Cortex of kidney (tissue), 1 donor: ENCODE measurements around the gene MAP3K9.
"Not testable (repeated sequence)": the region's sequence is repeated elsewhere in the genome, so short reads cannot be mapped to it uniquely, and the experiment has no call there.

Experiments
- DNase-seq: peaks from one replicate; lab custom pipeline; 2025; lab: John Stamatoyannopoulos, UW

MAP3K9 gene

DNA sequence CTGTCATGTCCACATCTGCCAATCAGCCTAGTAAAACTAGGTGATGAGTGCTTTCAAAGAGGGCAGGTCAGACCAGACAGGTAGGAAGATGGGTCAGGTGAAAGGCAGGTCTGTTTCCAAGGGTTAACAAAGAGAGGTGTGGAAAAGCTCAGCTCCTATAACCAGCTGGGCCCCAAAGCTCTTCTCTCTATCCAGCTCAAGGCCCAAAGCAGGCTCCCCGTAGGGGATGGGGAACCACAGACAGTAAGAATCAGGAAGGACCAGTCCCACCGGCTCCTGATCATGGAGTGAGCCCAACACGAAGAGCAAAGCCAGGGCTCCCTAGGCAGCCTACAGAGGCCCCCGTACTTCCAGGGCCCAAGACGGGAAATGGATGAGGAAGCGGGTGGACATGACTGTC lies 84.4 kb downstream of the MAP3K9 start:
- no peak for DNase-seq

DNA sequence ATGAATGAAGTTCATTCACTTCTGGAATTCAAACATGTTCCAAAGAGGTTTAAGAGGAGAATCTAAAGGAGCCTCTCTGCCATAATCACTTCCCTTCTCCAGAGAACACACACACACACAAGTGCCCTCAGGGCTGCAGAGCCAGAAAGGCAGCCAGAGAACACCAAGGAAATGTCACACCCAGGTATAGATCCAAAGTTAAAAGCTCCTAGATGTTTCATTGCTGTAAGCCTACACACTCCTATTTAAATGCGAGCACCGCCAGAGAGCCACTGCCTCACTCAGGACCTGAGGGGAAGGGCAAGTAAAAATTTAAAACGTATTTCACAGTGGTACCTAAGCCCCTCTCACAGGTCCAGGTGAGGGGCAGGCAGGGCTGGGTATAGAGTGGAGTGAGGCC lies 85.2 kb downstream of the MAP3K9 start:
- DNase-seq: no peak

DNA sequence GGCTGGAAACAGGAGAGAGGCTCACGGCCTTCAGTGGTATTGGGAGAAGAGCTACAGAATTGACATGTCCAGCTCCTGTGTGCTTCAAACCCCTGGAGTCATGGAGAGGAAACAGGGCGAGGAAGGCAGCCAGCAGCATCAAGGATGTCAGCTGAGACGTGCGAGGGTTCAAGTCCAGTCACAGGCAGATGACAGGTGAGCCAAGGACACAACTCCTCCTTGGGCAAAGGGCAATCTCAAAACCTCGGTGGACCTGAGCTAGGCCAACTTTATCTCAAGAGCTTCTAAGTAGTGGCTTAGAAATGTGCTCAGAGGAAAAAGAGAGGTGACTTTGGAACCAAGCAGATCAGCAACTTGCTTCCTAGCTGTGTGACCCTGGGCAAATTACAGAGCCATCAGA lies 86.0 kb downstream of the MAP3K9 start:
- DNase-seq: no peak

DNA sequence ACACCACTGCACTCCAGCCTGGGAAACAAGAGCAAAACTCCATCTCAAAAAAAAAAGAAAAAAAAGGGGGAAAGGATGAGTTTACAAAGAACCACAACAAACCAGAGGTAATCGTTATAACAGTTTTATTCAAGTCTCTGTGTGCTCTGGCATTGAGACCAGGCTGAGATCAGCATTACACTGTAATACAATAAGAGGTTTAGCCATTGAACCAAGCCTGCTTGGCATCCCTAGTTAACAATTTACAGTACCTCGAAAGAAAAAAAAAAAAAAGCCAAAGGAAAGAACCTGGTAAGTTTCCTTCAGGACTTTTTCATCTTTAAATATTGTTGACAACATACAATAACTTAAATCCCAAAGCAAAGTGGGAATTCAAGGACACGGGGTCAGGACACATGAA lies 86.9 kb downstream of the MAP3K9 start:
- DNase-seq: no peak

DNA sequence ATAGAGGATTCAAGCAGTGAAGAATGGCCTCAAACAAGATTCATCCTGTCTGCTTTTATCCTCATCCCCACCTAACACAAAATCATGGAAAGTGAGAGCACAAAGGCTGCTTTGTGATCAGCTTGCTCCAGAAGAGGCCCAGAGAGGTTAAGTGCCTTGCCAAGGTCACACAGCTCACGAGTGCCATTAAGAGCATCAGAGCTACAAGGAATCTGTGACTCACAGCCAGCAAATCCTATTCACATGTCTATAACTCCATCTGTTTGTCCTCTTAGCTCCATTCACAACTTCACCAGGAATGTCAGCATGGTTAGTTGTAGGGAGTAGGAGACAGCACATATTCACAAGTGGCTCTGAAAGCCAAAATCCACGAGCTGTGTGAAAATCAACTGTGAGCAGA lies 87.8 kb downstream of the MAP3K9 start:
- no peak for DNase-seq

DNA sequence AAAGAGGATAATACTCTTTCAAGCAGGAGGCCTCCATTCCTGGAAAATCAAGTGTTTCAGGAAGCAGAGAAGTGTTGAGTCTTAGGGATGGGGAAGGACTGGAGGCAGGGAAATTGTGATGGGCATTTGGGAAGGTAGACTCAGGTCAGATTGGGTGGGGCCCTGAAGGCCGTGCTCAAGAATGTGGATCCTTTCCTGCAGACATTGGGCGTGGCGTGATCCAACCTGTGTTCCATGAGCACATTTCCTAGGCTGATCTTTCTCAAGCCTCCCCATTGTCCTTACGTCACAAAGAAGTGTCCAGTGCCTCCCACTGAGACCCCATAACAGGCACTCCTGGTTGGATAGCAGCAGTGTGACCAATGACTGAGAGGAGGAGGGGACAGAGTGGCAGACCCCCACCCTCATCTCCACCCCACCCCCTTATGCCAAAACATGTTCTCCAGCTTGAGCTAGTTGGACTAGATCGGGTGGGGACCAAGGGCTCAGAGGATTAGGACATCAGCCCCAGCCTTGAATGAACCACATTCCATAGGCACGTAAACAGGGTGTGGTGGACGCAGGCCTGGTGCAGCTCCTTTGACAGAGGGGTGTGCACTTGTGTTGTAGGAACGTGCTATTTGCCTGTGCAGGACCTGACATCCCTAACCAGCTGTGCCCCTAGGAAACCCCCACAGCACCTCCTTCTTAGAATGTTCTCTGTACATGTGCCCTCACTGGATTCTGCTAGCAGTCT lies 90.8 kb downstream of the MAP3K9 start:
- DNase-seq: no peak

DNA sequence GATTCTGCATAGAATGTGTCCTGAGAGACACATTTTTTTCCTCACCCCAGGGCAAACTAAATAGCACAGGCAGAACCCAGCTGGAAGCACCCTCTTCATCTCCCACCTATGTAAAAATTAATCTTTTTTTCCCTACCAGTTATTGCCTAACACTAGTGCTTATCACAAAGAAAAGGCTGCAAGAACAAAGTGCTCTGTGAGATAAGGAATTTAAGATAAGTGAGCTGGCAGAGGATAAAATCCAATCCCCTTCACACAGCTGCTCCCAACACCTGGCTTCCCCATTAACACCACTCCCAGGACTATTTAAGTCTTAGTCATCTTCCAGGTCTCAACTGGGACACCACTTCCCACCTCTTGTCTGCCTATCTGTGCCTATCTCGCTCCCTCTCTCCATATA lies 92.4 kb downstream of the MAP3K9 start:
- no peak for DNase-seq

DNA sequence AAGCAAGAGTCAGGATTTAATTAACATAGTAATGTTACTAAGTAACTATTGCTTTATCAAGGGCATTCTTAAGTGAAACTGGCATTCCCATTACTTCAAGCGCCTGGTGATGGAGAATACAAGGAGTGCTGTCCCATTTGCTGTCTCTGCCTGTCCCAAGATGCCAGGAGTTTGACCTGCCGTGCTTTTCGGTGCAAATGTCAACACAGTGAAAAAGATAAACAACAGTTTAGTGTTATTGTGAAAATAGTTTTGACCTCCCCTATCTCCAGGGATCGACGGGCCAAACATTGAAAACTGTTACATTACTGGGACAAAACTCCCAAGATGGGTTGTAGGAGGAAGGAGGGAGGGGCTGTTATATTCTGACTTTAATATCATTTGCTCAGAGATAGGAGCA lies 92.8 kb downstream of the MAP3K9 start:
- DNase-seq: no peak

DNA sequence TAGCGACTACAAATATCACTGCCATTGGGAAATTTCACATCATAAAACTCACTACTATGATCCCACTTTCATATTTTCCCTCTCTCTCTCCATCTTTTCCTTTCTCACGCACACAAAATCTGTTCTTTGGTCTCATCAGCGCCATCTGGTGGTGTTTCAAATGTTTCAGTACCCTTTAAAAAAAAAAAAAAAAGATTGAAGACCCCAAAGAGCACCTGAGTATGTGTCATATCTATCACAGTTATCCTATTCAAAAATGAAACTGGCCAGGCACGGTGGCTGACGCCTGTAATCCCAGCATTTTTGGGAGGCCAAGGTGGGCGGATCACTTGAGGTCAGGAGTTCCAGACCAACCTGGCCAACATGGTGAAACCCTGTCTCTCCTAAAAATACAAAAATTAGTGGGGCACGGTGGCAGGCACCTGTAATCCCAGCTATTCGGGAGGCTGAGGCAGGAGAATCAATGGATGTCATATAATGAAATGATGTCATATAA lies 95.2 kb downstream of the MAP3K9 start:
- DNase-seq: no peak

DNA sequence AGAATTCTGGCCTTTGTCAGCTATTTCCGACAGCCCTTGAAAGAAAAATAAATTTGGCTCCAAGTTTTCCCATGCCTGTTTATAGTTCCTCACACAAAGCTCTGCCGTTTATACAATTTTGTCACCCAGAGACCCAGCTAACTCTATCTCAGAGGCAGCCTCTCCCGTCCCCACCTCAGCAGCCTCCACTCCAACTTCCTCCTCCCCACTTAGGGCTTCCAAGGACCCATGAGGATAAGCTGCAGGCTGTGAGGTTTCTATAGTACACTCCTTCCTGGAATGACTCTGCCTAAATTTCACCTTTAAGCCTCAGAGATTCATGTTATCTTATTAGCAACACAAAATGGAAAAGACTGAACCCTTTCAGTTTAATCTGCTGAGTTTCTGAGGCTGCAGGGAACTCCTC lies 95.8 kb downstream of the MAP3K9 start:
- DNase-seq: no peak

DNA sequence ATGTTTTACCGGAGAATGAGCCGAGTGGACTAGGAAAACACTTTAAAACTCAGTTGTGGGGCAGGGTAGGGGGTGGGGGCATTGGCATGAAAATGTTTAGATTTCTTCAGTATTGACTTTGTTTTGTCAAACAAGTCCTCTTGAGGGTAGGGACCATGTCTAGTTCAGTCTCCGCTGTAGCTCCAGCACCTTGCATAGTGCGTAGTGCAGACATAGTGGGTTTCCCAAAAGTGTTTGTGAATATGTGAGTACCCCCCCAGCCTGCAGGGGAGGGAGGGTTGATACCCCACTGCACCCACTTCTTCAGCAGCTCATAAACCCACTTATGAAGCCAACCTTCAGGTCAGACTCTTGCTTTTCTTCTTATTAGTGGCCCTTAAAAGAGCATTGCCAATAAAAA lies 96.2 kb downstream of the MAP3K9 start:
- no peak for DNase-seq

DNA sequence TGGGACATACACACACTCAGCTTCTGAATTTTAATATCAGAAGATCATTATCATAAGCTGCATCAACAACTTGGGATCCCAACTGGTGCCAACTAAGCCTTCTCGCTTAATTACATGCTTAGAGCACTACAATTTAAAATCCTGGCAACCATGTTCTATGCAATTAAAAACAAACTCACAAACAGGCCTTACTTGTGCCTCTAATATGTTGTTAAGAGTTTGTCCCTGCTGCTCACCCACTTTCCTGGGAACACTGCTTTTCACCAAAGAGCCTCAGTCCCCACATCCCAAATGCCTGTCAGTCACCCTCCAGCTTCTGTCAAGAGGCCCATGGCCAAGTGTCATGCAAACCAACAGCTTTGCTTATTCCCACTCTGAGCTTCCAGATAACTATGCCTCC lies 97.9 kb downstream of the MAP3K9 start:
- DNase-seq: no peak

DNA sequence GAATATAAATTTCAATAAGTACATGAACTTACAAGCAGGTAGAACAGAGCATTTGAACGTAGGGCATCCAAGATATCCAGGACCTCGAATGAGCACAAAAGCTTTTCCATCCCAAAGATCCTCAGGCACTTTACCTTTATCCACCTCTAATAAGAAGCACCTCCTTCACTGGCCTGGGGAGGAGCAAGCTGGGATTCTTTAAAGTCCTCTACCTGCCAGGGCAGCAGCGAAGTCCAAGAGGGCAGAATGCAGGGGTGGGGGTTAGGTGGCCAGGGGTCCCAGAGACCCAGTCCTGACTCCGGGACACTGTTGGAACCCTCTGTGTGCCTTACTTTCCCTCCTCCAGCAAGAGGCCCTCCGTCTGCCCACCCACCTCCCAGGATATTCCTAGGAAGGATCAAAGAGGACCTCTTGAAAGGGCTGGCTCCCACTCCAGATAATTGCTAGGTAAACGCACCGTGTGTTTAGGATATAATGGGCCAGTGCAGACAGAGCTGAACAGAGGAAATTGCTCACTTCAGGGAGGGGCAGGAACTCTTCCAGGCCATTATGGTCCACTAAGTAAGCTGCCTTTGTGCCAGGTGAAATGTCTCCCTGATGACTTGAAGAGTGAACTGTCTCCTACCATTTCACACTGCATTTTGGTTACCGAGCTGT lies 99.5 kb downstream of the MAP3K9 start:
- no peak for DNase-seq

DNA sequence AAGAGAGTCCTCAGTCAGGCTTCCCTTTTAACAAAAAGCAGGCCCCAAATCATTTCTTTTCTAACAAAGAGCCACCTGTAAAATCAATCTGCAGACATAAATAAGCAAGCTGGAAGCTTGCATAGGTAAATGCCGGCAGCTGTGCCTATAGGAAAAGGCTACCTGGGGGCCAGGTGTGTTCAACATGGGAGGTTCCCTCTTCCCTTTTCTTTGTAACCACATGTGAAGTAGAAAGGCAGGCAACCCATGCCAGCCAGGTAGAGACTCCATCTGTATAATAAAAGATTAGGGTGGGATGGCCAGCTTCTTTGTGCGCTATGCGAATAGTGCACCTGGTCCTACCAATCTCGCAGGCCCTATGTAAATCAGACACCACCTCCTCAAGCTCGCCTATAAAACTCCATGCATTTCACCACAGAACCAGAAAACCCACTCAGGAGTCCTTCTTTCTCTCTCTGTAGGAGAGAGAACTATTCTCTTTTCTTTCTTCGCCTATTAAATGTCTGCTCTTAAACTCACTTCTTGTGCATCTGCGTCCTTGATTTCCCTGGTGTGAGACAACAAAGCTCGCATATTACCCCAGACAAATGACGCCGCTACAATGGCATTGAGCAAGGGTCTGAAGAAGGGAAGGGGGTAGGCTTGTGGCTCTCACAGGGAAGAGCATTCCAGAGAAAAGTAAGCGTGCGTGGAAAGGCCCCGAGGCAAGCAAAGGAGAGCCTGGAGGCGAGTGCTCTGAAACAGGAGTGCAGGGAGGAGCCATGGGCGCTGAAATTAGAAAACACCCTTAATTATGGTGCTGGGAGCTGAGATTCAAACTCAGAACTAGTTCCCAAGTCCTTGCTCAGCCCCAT lies 100.4 kb downstream of the MAP3K9 start:
- DNase-seq: no peak

DNA sequence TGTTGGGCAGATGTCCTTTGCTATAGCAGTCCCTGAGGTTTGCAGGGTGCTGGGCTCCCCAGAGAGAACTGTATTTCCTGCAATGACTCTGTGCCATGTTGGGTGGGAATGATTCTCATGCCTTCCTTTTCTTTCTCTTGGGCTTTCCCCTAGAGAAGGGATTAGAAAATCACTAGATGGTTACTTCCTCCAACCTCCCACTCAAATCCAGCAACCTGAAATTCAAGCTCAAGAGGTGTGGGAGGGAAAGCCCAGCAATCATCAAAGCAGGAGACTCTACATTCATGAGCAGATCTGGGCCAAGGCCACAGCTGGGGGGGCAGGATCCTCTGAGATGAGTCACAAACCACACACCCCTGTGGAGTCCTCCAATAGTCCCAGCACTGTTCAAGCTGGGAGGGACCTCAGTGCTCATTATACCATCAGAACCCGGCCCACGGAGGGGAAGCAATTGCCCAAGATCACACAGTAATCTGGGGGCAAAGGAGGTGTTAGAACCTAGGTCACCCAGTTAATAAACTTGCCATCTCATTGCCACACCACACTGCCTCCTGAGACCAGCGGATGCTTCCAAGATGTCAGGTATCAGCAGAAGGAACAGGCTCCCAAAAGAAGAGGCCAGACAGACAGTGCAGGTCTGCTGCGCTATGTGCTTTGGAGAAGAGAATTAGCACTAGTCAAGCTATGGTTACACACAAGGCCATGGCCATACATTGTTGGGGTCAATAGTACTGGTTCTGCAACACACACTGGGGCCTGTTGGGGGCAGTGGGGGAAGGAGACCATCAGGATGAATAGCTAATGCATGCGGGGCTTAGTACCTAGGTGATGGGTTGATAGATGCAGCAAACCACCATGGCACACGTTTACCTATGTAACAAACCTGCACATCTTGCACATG lies 101.9 kb downstream of the MAP3K9 start:
- DNase-seq: no peak

DNA sequence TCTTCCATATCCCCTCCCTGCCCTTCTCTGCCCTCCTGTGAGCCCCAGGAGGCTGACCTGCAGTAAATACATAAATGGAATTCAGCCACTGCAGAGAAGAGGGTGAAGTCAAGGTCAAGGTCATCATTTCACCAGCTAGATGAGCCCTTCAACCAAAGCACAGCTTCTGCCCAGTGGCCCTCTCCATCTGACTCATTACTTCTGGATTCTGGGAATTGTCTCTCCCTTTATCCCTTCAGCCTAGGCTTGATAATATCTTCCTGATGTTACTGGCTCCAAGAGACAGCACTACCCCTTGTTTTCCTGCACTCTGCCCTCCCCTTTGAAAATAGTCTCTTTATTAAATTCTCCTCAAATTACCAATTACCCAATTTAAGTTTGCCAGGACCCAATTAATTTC lies 103.1 kb downstream of the MAP3K9 start:
- no peak for DNase-seq

DNA sequence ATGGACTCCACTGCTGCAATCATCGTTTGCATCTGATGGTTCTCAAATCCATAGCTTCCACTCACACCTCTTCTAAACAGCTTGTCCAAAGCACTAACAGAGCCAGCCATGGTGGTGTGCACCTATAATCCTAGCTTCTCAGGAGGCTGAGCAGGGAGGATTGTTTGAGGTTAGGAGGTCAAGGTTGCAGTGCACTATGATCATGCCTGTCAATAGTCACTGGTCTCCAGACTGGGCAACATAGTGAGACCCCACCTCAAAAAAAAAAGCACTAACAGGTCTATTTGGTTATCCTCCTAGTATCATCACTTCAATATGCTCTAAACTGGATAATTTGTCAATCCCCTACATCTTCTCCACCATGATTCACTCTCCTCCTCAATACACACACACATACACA lies 104.4 kb downstream of the MAP3K9 start:
- DNase-seq: no peak

DNA sequence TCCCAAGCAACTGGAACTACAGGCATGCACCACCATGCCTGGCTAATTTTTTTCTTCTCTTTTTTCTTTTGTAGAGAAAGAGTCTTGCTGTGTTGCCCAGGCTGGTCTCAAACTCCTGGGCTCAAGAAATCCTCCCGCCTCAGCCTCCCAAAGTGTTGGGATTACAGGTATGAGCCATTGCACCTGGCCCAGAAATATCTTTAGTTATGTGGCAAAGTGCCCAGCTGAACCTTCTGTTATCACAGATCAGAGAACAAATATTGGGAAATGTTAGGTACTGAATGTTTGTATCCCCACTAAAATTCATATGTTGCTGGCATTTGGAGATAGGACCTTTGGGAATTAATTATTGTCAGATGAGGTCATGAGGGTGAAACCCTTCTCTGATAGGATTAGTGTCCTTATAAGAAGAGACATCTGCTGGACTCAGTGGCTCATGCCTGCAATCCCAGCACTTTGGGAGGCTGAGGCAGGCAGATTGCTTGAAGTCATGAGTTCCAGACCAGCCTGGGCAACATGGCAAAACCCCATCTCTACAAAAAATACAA lies 105.6 kb downstream of the MAP3K9 start:
- DNase-seq: not testable (repeated sequence)

DNA sequence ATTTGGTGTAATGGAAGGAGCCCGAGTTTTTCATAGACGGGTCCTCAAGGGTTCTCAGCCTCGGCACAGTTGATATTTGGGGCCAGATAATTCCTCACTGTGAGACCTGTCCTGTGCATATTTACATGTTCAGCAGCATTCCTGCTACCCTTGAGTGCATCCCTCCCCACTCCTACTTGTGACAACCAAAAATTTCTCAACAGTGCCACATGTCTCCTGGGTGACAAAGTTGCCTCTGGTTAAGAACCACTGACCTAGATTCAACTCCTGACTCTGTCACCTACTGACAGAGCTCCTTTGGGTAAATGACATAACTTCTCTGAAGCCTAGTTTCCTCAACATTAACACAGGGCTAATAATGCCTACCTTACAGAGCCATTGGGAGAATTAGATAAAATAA lies 107.2 kb downstream of the MAP3K9 start:
- no peak for DNase-seq

DNA sequence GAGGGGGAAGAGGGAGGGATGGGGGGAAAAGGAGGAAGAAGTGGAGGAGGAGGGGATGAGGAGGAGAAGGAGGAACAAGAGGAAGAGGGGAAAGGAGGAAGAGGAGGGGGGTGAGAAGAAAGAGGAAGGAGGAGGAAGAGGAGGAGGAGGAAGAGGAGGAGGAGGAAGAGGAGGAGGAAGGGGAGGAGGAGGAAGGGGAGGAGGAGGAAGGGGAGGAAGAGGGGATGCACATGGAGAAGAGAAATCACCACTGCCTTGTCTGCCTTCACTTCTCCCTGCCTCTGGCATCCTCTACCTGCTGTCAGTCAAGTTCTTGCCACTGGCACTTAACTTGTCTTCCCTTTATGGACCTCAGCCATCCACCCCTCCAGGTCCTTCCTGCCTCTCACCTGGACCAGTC lies 107.7 kb downstream of the MAP3K9 start:
- no peak for DNase-seq

DNA sequence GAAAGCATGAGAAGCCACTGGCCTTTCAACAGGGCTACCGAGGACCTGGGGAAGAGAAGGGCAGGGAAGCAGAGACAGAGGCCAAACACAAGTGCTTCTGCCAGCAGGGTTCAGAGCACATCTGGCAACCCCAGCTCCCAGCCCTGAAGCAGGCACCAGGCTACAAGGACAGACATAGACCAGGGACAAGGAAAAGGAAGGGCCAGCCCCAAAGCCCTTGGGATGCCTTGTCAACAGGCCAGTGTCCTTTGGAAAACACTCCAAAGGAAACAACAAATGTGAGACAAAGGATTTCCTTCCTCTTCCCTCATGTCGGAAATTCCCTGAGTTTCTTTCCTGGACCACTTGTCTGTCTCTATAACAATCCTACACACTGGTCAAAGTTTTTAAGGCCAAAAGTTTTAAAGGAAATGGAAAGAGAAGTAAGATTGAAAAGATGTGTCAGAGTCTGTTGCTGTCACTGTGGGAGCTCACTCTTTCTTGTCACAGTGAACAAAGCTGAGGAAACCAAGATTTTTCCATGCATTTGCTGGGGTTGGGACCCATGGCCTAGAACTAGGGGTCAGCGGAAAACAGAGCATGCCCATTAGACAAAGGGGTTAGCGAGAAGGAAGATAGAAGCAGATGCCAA lies 108.2 kb downstream of the MAP3K9 start:
- no peak for DNase-seq
